ENCODE results near the gene WDR41.

- TF ChIP-seq CTCF (IDR thresholded peaks at IDR 0.05; ENCODE audit: insufficient read depth, low read length) (no peak), POLR2AphosphoS5 (IDR thresholded peaks at IDR 0.05; ENCODE audit: low read depth) (no peak)
These were observed 61.4 kb downstream of the WDR41 start for GRCh38 chr5:77430726-77431125.
